Dedifferentiated amniotic fluid mesenchymal stem cell (primary cell): ENCODE measurements around the gene ASXL1.
"Not testable (repeated sequence)": the region's sequence is repeated elsewhere in the genome, so short reads cannot be mapped to it uniquely, and the experiment has no call there.

Source experiments
- DNase-seq: peaks from one replicate; pipeline ENCODE4 v3.0.0-alpha.2; 2016; ENCODE audit errors: extremely low spot score

ASXL1 gene

DNA sequence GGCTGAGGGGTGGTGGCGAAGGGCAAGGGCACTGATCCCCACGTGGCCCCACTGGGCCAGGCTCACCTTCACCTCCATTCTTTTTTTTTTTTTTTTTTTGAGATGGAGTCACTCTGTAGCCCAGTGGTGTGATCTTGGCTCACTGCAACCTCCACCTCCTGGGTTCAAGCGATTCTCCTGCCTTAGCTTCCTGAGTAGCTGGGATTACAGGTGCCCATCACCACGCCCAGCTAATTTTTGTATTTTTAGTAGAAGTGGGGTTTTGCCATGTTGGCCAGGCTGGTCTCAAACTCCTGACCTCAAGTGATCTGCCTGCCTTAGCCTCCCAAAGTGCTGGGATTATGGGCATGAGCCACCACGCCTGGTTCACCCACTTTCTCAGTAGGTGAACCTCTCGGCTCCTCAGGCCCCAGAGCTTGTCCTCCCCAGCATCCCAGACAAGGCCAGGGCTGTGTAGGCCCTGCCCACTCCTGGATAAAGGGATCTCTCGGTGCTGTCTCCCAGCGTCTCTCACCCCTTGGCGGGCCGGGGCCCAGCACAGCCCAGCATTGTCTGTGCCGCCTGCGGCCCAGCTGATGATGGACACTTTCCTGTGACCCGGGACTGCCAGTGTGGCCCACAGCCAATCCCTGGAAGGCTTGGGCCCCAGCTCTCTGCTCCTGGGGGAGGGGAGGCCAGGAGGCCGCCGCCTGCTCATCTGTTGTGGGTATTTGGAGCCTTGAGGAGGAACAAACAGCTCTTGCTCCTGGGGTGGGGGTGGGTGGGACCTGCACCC lies 108.0 kb downstream of the ASXL1 start:
- DNase-seq: not testable (repeated sequence)

DNA sequence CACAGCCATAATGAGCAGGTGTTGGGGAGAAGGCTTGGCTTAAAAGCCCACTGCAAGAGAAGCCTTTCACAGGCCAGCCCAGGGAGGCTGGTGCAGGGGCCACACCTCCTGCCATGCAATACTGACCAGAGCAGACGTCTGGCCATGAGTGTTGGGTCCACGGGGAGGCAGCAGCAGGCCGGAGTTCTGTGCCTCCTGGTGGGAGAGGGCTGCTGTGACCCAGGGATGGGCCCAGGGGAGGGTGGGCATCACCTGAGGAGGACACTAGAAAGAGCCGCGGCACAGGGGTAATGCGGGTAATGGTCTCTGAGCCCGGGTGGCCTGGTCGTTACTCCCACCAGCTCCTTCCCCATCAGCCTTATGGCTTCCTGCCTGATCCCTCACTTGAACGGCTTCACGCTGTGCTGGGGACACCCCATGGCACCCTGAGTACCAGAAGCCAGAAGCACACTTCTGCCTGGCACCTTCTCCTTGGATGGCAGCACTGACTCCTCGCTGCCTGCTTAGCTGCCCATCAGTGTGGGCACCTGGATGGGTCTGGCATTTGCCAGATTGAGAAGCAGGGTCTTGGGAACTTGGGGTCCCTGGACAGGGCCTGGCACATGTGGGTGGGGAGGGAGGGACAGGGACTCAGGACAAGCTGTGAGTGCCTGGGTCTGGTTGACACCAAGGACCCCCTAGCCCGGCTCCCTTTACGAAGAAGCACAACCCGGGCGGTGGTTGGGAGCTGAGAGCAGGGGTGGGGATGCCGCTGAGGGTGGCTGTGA lies 108.8 kb downstream of the ASXL1 start:
- DNase-seq: no peak

DNA sequence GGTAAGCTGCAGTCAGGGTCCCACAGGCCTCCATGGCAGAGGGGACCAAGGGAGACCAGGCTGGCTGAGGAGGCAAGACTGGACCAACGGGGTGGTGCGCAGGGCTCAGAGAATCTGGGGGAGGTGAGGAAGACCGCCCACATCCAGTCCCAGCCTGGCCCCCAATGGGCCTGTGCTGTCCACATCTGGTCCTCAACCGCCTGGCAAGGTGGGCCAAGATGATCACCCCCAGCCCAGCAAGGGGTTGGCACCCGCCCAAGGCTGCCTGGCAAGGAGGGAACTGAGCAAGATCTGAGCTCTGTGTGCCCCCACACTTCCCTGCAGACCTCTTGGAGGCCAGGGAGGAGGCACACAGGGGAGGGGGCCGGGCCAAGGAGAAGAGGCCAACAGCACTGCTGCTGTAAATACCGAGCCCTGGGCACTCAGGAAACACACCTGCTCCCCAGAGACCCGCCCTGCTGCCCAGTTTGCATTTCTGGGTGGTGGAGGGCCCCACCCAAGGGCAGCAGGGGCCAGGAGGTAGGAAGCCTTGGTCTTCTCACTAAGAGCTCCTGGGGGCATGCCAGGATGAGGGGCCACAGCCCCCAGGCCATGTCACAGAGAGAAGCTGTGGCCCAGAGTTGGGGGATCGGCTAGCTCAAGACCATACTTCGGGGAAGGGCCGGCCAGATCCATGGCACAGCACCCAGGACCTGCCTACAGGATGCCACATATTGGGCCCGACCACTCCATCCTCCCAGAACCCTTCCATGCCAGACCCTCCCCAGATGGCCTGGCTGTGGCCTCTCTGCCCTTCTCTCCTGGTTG lies 109.6 kb downstream of the ASXL1 start:
- DNase-seq: no peak

DNA sequence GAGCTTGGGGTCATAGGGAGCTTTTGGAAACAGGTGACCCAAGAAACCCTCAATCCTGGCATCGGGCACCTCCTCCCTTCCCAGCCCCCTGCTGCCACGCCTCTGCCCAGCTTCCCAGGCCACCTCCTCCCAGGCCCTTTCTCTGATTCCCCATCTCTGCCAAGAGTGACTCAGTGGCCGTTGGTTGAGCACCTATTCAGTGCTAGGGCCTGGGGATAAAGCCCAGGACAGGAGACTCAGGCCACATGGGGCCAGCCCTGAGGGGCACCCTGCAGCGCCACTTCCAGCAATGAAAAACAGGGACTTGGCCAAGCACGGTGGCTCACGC lies 110.1 kb downstream of the ASXL1 start:
- no peak for DNase-seq

DNA sequence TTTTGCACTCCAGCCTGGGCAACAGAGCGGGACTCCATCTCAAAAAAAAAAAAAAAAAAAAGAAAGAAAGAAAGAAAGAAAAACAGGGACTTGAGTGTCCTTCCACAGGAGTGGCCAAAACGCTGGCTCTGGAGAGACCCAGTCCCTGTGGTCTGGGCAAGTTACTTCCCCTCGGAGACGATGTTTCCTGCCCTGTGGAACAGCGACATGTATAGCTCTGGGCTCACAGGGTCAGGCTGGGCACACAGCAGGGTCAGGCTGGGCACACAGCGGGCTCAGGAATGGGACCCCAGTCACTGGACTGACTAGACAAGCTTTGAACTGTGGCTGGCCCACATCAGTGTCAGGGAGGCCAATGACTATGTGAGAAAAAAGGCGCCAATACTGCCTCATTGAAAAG lies 110.7 kb downstream of the ASXL1 start:
- DNase-seq: no peak

DNA sequence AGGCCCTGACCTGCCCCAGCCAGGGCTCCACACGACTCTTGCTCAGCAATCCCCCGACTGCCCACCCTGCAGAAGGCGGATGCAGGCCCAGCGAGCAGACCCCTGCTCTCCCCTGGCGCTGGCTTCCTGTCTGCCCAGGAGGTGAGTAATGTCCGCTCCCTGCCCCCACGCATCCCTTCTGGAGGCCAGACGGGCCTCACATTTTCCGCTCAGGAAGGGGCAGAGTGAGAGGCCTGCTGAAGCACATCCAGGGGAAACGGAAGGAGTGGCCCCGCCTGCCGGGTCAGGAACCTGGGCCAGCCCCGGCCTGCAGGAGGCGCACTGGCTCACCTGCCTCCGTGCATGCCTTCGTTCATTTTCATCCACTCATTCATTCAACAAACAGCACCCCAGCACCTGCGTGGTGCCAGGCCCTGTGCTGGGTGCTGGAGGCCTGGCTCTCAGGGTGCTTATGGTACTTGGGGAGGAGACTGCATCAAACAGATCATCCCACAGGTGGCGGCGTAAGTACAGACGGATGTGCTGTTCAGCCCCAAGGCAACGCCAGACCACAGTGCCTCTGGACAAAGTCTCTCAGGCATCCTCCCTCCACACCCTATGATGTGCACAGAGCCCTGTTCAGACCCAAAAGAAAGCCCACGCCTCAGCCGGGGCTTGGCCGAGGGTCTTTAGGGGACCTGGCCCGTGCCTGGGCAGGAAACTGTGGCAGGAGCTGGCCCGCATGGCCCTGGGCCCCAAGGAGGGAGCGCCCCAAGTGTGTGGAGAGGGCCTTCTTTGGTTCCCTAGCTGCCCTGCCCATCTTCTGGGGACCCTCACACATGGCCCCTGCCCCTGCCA lies 112.1 kb downstream of the ASXL1 start:
- peak; percentile 31 for DNase-seq

DNA sequence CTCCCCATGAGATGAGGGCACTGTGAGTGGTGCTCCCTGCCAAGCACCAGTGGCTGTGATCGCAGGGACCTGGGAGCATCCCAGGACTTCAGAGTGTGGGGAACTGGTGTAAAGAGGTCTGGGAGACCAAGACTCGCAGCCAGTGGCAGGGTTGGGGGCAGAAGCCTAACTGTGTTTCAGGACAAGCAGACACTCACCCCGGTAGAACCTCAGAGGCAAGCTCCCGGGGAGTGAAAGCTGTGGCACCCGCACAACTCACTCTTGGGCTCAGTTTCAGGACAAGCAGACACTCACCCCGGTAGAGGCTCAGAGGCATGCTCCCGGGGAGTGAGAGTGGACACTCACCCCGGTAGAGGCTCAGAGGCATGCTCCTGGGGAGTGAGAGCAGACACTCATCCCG lies 112.8 kb downstream of the ASXL1 start:
- no peak for DNase-seq

DNA sequence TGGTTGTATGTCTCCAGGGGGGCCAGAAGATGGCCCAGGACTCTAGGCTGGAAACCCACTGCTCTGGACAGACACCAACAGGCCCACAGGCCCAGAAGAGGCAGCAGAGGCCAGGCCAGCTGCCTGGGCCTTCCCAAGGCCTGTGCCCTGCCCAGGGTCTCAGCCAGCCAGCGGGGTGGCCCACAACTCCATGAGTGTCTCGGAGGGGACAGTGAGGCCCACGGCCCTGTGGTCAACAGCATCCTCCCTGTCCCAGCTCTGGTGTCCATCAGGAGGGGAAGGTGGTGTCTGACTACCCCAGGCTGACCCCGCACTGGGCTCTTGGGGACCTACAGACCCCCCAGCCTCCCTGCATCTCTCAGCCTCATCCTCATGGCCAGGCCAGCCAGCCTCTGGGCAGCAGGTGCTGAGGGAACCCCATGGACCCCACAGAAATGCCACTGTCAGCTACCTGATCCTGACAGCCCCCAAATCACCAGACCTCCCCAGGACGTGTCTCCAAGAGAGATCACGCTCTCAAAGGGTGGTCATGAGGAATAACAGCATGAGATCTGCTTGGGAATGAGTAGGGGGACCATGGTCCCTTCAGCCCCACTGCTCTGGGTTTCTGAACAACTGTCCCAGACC lies 114.6 kb downstream of the ASXL1 start:
- no peak for DNase-seq

DNA sequence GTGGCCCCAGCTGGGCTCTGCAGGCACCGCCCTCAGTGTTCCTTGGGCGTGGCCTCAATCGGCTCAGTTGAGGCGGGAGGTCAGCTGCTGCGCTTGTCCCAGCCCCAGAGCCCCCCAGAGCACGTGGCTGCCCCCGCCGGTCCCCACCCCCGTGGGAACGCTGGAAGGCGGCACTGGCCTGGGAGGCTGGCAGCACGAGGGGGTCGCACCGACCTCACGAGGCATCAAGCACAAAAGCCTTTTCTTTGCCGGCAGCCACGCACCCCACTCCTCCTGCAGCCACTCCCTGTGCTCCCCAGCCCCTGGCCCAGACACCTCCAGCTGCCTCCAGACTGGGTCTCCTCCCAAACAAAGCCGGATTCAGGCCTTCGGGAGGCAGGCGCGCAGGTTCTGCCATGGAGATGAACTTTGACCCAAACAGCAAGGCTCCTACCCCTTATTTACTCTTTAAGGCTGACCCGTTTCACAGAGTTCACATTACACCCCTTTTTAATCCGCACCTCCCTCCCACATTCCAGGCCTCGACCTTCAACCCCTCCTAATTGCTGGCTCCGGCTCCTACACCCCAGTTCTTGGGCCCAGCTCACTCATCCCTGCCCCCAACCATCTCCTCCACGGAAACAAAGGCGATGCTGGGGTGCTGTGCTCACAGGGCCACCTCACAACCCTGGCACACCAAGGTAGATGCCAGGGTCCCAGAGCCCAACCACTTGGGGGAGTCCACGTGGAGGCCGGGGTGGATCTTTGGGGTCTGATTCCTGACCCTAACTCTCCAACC lies 115.3 kb downstream of the ASXL1 start:
- DNase-seq: no peak

DNA sequence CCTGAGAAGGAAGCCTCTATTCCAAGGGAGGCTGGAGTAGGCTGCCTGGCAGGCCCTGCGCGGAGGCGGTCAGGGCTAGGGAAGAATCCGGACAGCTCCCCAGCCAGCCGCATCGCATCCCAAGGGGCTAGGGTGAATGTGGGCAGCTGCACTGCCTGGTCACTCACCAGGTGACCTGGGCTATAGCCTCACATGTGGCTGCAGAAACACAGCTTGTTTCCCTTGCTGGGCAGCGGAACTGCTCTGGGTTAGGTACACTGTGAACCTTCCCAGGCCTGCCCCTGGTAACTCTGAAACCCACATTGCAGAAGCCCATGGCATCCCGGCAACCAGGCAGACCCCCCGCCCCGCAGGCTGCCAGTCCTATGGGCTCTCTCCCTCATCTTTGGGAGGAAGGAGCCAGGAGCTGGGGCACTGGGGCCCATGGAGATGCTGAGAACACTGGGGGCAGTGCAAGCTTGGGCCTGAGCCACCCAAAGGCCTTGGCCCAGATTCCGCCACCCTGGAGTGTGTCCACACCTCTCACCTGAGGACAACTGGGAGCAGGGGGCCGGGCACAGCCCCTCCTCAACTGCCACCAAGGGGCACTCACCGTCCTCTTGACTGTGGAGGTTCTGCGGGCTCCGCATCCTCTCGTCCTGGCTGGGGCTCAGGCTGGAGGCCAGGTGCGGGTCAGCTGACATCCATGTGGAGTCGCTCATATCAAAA lies 116.0 kb downstream of the ASXL1 start:
- DNase-seq: no peak

DNA sequence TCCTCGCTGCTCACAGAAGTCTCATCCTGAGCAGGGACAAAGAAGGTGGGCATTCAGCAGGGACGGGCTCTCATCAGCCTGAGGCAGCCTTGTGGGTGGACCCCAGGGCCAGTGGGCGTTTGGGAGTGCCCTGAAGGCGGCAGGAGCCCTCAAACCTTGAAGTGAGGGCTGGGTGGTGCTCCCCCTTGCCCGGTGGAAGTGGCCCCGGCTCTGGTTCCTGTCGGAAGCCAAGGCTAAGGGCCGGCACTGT lies 116.5 kb downstream of the ASXL1 start:
- no peak for DNase-seq

DNA sequence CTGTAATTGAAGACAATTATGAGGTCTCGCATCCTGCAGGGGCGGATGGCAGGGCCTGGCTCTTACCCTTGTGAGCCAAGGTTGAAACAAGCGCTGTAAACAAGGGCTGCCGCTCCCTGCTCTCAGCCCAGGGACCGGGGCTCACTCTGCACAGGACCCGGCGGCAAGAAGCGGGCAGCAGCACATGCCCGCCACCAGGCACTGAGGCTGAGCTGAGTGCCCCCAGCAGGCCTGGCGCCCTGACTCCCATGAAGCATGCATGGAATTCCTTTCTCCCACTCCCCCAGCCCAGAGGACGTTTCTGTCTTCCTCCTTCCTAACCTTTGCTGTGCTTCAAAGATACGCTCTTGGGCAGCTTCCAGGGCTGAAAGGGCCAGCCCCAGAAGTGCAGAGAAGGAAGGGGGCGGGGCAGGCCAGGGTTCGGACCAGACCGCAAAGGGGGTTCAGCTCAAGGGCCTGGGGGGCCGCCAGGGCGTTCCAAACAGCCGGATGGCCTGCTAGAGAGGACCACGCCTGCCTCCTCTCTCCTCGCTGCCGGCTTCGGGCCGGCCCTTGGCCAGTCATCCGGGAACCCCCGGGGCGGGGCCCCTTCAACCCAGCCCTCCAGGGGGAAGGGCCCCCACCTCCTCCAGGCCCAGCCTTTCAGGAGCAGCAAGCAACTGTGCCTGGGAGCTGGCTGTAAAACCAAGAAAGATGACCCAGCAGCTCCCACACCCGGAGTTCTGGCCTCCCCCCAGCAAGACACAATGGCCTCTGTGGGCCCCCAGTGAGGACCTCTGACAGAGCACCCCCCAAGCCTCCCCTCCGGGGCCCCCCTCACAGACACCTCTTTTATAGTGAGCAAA lies 117.1 kb downstream of the ASXL1 start:
- peak; percentile 75 for DNase-seq

DNA sequence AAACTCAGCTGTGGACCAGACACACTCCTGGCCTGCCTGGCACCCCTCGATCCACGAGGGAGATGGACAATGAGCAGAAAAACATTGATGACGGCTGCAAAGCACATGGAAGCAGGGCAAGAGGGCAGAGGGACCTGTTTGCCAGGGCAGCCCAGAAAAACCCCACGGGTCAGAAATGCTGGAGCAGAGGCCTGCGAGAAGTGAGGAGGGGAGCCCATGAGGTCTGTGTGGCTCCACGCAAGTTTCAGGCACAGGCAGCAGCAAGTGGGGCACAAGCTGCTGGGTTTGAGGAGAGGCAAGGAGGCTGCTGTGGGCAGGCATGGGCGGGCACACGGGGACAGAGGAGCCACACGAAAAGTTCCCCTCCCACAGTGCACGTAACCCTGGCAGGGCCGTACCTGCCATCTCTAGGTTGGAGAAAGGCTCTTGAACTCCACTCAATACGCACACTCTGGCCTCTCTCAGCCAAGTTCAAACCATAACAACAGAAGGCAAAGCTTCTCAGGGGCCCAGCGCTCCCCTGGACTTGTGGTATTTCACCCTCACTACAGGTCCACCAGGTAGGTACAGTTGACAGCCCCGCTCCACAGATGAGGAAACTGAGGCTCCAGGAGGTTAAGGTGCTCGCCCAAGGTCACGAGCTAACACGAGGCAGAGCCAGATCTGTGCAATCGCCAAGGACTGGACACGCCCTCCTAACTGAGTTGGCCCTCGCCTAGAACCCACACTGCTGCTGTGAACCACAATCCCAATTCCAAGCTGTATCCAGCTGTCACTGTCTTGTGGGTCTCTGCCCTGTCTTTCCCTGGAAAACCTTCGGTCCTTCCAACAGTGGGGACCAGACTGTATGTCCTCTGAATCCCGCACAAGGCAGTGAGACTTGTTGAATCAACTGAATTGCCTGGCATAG lies 118.8 kb downstream of the ASXL1 start:
- no peak for DNase-seq

DNA sequence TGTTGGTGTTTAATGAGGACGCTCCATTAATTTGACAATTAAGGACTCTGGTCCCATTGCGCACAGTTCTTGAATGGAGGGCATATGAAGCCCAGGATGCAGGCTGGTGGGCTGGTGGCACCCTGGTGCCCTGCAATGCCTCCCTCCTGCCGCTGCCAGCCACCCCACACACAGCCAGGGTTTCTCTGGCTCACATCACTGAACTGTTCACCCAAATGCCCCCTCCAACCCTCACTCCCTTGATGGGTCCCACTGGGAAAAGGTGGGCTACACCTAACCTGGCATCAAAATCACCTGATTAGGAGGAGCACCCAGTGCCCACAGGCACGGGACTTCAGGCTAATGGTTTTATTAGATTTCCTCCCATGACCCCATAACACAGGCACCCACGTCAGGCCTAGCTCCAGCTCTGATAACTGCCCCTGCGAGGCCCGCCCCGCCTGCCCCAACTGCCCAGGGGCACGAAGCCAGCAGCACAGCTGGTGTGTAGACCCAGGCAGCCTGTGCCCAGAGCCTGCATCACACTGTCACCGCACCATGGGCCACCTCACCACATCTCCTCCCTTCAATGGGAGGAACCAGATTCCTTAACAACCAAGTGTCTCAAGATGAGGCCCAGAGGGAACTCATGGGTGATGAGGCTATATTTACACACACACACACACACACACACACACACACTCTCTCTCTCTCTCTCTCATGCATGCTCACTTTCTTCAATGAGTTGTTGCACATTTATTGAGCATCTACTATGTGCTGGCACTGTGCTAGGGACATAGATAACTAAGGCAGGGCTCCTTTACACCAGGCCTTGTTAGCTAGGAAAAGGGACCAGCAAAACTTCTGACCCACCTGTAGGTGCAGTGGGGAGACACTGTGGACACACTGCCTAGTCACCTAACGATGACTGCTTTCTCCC lies 119.7 kb downstream of the ASXL1 start:
- DNase-seq: no peak

DNA sequence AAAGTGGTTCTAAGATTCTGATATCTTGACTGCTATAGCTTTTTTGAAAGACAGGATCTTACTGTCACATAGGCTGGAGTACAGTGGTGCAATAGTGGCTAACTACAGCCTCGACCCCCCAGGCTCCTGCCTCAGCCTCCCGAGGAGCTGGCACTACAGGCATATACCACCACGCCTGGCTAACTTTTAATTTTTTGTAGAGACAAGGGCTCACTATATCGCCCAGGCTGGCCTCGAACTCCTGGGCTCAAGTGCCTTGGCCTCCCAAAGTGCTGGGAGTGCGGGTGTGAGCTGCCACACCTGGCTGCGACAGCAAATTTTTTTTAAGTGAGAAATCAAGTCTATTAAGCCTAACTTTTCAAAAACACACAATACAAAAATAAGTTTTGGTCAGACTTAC lies 120.4 kb downstream of the ASXL1 start:
- DNase-seq: no peak

DNA sequence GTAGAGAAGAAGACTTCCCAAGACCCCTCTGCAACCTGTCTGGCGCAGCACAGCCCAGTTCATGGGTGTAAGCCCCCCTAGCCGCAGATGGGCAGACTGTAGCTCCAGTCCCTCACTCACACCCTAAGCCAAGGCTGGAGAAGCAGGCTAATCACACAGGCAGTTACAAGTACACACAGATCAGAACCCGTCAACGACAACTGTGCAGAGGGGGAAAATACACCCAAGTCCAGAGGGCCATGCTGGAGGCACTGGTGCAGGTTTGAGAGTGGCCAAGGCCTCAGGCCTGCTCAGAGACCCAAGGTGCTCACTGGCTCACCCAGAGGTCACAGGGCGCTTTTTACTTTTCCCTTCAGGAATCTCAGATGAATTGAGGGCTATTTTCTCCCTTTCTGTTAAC lies 120.9 kb downstream of the ASXL1 start:
- DNase-seq: no peak

DNA sequence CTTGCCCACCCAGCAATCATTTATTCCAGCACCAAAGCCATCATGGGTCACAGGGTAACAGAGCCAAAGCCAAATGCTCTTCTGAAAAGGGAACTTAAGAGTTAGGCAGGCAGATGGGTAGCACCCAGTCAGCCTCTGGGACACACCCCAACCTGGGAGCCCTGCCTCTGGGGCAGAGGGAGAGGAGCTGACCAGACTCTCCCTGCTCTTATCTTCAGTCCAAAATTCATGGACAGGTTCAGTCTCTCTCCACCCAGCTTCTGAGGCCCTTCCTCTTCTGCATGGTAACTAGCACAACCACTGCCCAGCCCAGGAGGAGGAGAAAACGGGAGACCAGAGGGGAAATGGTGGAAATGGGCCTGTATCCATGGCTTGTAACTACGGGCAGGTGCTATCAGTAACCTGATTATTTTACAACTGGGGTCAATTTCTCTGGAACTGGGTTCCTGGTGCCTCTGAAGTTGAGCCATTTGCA lies 121.6 kb downstream of the ASXL1 start:
- no peak for DNase-seq
